Adipose tissue (tissue), 3 donors: ENCODE data around the gene GPER1. TPM values are rescaled to one million over a fixed set of nuclear protein-coding genes. Genes with fewer than 3 reads are reported as not detected.
"Not testable (repeated sequence)": the region's sequence is repeated elsewhere in the genome, so short reads cannot be mapped to it uniquely, and the experiment has no call there.

Source experiments
- H3K27ac ChIP-seq: one replicate; pipeline ENCODE4 v1.5.1; 2013; ENCODE audit warnings: low read depth, low read length
- WGBS, 3 donors: extraction: QIAGEN DNeasy Blood & Tissue Kit; methylation state at CpG; one replicate each; pipeline ENCODE4 v1.1.7; 2013; 5-methylcytosine and 5-hydroxymethylcytosine counted together
- polyA plus RNA-seq, 3 donors: library from polyadenylated mRNA; stranded (reverse); fragments of 200-250 nt; gene quantifications; one replicate each; pipeline ENCODE4 v1.2.3, GENCODE V29; 2013
- donor health status: healthy with polysubstance abuse.
- donor health status: Bipolar disorder and iron deficiency.
- donor health status: healthy.

Gene GPER1
- polyA plus RNA-seq, 3 donors, result 1.5 to 11.1 (median 9.9) TPM

DNA sequence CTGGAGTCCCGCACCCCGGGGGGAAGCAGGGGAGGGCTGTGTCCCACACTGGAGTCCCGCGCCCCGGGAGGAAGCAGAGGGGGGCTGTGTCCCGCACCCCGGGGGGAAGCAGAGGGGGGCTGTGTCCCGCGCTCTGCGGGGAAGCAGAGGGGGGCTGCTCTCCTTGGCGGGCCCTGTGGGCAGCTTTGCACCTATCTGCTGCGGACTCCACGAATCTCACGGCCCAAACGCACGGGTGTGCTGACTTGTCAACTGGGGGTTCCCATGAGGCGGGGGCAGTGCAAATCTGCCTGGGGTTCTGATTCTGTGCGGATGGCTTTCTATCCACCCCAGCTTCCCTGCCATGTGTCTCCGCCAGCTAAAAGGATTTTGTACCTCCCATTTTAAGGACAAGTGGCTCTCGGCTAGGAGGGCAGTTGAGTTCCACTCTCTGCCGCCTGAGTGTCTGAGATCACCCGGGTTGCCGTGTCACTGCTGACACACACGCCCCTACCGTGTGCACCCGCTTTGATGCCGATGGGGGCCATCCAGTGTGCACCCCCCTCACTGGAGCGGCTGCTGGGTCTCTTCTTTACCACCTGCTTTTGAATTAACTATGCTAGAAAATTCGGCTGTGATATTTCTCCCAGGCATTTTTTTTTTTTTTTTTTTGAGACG lies 20.5 kb downstream of the GPER1 start:
- WGBS, 3 donors, result 76 to 89% (median 78%) methylated on average over 26 to 30 of the region's 30 CpGs

DNA sequence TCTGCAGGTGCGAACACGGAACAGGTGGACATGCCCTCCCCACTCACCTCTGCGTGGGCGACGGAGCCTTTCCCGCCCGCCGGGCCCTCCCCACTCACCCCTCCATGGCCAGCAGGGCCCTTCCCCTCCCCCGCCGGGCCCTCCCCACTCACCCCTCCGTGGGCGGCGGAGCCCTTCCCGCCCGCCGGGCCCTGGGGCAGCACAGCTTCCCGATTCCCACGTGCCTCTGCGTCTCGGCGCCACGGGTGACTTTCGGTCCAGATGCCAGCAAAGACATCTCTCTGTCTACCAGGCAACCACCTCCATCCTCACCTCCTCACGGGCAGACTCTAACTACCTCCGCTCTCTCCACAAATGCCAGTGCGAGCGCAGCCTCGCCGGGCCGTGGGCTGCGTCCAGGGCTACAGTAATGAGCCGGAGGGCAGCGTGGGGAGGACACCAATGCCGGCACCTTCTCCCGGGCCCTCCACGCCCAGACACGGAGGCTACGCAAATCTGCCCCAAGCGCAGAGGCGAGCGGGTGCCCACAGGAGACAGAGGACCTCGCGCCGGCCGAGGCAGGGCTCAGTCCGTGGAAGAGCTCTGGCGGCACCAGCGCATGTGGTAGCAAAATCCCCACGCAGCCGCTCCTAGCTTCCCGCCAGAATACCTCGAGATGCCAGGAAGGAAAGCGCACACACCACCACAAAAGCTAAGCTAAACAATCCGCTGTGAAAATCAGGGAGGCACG lies 21.8 kb downstream of the GPER1 start:
- no peak overlapping the region for H3K27ac ChIP-seq
- 94 to 96% (median 95%) methylated on average over 49 to 55 of the region's 55 CpGs for WGBS, 3 donors

More for the DNA sequence above, 20.5 kb downstream of the GPER1 start:
- no peak overlapping the region for H3K27ac ChIP-seq

DNA sequence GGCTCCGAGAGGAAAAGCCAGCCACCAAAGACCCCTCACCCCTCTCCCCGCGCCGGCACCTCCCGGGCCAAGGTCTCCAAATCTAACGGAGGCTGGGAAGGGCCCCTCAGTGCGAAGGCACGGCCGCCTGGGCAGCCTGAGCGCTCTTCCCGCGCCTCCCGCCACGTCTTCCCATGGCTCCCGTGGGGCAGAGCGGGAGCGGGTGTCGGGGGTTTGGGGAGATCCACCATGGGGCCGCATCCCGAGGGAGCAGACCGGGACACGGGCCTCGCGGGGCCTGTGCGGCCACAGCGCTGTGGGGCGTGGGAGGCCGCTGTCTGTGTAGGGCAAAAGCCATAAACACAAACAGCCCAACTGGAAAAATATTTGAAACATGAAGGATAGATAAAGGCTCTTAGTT lies 22.4 kb downstream of the GPER1 start:
- H3K27ac ChIP-seq, result no peak overlapping the region
- WGBS, 3 donors, result 84 to 97% (median 91%) methylated on average over 26 to 28 of the region's 28 CpGs

DNA sequence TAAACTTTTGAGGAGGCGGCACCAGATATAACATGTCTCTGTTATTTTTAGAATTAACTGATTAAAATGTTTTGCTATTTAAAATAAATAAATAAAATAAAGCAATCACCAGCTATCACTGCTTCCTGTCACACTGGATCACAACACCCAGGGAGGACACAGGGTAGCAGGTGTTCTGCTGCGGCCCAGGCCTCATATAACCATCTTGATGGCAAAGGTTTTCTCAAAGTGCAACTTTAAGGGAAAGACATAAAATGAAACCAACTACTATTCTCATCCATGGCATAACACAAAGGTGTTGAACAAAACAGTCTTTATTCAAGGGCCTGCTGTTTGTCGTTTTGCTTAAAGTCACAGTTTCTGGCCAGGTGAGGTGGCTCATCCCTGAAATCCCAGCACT lies 23.2 kb downstream of the GPER1 start:
- WGBS, 3 donors, result 84 to 94% (median 88%) methylated on average over 3 of the region's 3 CpGs
- no peak overlapping the region for H3K27ac ChIP-seq

DNA sequence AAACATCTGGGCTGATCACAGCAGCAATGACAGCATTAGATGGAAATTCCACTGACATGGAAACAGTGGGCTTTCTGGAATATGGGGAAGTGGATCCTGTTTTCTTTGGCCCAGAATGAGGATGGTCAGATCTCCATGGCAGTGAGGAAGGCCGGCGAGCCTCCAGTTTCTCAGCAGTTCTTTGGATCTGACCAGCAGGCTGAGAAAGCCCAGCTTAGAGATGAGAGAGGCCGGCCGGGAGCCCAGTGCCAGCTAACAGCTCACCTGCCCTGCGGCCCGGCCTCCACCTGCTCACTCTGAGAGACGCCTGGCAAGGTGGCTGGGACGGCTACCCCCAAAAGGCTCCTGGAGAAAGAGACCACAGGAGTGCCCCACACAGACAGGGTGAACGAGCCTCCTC lies 24.2 kb downstream of the GPER1 start:
- WGBS, 3 donors, result 81 to 91% (median 91%) methylated on average over 9 of the region's 9 CpGs
- H3K27ac ChIP-seq, result no peak overlapping the region

DNA sequence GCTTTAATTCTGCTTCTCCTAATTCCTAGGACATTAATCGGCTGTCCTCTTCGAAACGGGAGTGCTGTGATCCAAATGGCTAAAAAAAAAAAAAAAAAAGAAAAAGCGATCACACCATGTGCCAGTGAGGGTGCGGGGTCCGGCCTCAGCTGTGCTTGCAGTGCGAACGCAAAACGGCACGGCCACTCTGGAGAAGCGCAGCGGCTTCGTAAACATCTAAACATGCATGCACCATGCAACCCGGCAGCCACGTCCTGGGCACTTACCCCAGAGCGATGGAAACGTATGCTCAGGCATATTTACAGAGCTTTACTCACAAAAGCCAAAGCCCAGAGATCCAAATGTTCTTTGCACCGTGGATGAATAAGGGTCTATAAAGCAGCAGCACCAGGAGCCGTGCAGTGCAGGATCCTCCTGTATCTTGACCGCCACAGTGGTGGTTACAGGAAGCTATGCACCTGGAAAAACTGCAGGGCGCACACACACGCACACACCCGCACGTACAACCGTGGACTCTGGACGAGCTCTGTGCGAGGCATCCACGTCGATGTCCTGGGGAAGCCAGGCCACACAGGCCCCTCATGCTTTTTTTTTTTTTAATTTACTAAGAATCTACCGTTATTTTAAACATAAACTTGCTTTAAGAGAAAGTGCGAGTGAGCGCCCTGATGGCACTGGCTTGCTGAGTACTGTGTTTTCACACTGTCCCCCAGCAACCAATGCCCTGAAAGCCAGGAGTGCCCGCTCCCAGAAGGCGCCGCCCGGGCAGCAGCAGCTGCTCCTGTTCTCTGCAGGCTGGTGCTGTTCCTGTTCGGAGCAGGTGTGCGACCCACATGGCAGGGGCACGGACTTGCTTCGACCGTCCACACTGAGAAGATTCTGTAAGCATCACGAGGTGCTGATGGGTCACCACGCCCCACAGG lies 25.0 kb downstream of the GPER1 start:
- no peak overlapping the region for H3K27ac ChIP-seq
- 90 to 93% (median 92%) methylated on average over 42 to 43 of the region's 43 CpGs for WGBS, 3 donors

DNA sequence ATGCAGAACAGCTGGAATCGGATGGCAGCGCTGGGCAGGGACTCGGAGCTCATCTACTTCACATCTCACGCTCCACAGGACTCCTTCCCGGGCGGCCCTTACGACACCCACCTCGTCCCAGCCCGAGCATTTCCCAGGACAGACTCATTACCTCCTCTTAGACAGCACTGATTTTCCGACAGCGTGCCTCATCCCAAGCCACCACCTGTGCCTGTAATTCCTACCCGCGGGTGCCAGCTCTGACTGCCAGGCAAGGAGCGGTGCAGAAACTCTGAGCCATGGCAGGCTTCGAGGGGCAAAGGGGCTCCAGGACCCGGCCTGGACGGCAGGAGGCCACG lies 25.6 kb downstream of the GPER1 start:
- H3K27ac ChIP-seq, result no peak overlapping the region
- 88 to 91% (median 89%) methylated on average over 18 of the region's 18 CpGs for WGBS, 3 donors

DNA sequence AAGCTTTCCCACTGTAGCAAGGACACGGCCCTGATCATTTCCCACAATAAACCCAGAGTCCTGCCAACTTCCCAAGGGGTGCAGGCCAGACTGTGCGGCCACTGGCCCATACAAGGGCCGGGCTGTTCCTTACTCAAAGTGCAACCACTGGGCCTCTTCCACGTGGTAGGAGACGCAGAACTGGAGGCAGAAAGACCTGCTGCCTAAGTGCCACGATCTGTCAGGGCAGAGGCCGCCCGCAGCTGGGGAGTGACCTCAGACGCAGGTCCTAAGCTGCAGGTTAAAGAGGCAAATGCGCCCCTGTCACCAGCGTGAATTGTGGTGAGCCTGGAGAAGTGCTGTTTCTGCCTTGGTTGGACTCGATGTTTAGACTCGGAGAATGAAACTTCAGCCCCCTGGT lies 26.2 kb downstream of the GPER1 start:
- no peak overlapping the region for H3K27ac ChIP-seq
- WGBS, 3 donors, result 85 to 88% (median 87%) methylated on average over 13 of the region's 13 CpGs

DNA sequence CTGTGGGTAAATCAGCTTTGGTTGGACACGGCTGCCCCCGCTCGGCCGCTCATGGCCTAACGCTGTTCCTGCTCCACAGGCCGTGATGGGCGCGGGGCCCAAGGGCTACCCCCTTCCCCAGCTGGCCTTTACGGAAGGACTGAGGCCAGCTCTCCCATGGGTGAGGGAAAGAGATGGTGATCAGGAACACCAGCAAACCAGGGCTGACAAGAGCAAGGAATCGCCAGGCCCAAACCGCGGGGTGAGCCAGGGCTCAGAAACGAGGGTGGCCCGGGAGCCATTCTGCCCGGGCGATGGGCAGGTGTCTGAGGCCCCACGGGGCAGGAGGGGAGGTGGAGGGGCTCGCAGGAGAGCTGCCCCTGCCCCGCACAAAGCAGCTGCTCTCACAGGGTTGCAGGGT lies 26.6 kb downstream of the GPER1 start:
- no peak overlapping the region for H3K27ac ChIP-seq
- WGBS, 3 donors, result 91 to 95% (median 92%) methylated on average over 19 of the region's 19 CpGs

DNA sequence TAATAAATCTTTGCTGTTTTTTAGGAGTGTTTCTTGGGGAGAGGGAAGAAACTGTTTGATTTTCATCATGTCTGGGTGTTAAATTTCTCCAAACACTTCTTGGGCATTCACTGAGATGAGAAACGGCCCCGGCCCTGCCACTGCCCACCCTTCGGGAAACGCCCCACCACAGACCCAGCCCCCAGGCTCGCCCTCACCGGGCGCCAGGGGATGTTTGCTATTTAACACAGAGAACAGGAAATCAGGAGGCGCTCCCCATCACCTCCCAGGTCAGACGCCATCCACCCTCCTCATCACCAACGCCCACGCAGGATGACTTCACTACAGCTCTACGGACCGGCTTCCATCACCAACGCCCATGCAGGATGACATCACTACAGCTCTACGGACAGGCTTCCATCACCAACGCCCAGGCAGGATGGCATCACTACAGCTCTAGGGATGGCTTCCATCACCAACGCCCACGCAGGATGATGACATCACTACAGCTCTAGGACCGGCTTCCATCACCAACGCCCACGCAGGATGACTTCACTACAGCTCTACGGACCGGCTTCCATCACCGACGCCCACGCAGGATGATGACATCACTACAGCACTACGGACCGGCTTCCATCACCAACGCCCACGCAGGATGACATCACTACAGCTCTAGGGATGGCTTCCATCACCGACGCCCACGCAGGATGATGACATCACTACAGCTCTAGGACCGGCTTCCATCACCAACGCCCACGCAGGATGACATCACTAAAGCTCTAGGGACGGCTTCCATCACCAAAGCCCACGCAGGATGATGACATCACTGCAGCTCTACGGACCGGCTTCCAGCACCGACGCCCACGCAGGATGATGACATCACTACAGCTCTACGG lies 27.5 kb downstream of the GPER1 start:
- WGBS, 3 donors, result 89 to 93% (median 91%) methylated on average over 44 of the region's 44 CpGs

DNA sequence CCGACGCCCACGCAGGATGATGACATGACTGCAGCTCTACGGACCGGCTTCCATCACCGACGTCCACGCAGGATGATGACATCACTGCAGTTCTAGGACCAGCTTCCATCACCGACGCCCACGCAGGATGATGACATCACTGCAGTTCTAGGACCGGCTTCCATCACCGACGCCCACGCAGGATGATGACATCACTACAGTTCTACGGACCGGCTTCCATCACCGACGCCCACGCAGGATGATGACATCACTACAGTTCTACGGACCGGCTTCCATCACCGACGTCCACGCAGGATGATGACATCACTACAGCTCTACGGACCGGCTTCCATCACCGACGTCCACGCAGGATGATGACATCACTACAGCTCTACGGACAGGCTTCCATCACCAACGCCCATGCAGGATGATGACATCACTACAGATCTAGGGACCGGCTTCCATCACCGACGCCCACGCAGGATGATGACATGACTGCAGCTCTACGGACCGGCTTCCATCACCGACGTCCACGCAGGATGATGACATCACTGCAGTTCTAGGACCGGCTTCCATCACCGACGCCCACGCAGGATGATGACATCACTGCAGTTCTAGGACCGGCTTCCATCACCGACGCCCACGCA lies 28.6 kb downstream of the GPER1 start:
- H3K27ac ChIP-seq, result not testable (repeated sequence)
- 94 to 97% (median 96%) methylated on average over 16 to 49 of the region's 49 CpGs for WGBS, 3 donors

More for the DNA sequence above, 27.5 kb downstream of the GPER1 start:
- H3K27ac ChIP-seq, result not testable (repeated sequence)

DNA sequence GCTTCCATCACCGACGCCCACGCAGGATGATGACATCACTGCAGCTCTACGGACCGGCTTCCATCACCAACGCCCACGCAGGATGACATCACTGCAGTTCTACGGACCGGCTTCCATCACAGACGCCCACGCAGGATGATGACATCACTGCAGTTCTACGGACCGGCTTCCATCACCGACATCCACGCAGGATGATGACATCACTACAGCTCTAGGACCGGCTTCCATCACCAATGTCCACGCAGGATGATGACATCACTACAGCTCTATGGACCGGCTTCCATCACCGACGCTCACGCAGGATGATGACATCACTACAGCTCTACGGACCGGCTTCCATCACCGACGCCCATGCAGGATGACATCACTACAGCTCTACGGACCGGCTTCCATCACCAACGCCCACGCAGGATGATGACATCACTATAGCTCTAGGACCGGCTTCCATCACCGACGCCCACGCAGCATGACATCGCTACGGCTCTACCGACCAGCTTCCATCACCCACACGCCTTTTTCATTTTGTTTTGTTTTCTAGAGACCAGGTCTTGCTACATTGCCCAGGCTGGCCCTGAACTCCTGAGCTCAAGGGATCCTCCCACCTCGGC lies 29.5 kb downstream of the GPER1 start:
- no peak overlapping the region for H3K27ac ChIP-seq
- 94 to 95% (median 94%) methylated on average over 35 to 38 of the region's 38 CpGs for WGBS, 3 donors

DNA sequence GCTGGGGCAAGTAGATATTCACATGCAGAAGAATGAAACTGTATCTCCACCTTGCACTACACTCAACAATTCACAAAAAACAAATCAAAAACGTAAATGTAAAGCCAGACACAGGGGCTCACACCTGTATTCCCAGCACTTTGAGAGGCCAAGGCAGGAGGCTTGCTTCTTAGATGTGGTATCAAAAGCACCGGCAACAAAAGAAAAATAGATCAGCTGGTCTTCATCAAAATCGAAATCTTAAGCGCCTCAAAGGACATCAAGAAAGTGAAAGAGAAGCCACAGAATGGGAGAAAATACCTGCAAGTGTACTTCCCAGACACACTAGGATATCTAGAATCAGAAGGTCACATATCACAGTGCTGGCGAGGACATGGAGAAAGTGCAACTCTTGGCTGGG lies 31.3 kb downstream of the GPER1 start:
- 81 to 94% (median 93%) methylated on average over 5 of the region's 5 CpGs for WGBS, 3 donors
- no peak overlapping the region for H3K27ac ChIP-seq

DNA sequence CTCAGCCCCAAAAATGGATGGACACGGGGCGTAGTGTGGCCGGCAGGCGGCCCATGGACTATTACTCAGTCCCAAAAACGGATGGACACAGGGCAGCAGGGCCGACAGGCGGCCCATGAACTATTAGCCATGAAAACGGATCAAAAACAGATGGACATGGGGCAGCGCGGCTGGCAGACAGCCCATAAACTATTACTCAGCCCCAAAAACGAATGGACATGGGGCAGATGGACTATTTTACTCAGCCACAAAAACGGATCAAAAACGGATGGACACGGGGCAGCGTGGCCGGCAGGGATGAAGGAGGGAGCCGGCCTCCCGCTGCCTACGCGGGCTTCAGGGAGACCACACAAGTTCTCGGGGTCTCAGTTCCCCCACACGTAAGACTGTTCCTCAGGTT lies 32.9 kb downstream of the GPER1 start:
- 89 to 93% (median 92%) methylated on average over 22 of the region's 22 CpGs for WGBS, 3 donors
- H3K27ac ChIP-seq, result no peak overlapping the region

DNA sequence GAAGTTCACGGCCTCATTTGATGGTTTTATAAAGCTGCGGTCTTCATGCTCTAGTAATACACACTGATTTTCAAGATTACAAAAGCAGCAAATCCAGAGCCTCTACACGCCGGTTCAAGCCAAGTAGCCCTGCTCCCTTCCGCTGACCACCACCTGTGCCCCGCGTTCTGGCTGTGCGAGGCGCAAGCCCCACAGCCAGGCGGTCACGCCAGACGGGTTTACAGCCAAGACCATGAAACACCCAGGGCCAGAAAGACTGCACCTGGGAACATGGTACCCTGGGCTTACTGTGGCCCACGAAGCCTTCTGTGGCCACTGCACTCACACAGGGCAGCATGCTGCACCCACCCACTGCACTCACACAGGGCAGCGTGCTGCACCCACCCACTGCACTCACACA lies 33.6 kb downstream of the GPER1 start:
- 81 to 93% (median 92%) methylated on average over 14 of the region's 14 CpGs for WGBS, 3 donors
- H3K27ac ChIP-seq, result no peak overlapping the region

DNA sequence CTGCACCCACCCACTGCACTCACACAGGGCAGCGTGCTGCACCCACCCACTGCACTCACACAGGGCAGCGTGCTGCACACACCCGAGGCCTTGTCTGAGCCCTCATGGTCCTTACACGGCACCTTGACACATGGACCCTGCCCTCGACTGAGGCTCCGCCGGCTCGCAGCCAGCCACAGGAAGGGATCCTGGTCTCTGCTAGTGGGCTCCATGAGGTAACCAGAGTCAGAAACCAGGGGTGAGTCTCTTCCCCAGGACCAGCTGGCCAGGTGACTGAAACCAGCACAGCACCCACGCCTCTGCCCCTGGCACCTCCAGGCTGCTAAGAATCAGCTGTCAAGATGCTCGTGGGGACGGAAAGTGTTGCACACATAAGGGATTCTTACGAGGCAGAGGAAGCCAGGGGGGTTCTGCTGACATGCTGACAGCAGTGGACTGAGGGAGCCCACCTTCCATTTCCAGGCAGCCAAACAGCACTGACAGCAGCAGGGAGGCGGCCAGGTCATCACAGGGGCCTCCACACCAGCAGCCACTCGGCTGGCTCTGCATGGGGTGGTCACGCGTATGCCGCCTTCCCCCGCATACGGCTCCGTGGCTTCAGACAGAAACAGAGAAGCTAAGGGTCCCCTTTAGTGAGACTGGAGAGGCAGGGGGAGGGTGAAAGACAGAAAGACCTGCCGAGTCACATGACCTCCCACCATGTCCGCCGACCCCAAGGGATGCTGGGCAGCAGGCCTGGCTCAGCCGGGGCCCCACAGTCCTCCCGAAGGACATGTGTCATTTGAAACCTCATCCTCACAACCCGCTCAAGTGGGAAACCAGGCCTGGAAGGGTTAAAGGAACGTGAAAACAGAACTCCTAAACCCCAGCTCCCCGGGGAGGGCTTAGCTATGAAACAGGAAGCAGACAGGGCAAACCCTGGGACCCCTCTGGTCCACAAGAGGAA lies 34.2 kb downstream of the GPER1 start:
- no peak overlapping the region for H3K27ac ChIP-seq
- WGBS, 3 donors, result 77 to 86% (median 79%) methylated on average over 28 of the region's 28 CpGs
